Stimulated activated naive B cell treated with anti-CD40 and anti-IgM and Interleukin-4, amounts not matched to agents 10 μg/mL and 1 μg/mL and 100 μg/mL, for 72 hours (primary cell): ENCODE data around the gene HOXC13.

ENCODE experiments used
- ATAC-seq, 2 donors: fragments of 150-1000 bp; cut with Tn5 transposase; replicated peaks; 2 replicates each; pipeline ENCODE4 v1.10.0; 2021; ENCODE audit warnings: moderate library complexity in 1 of 2
- DNase-seq: peaks from one replicate; pipeline ENCODE4 v3.0.0; 2021
- H3K27ac Mint-ChIP-seq: one replicate; pipeline ENCODE4 v1.8.0; 2022; ENCODE audit warnings: mild to moderate bottlenecking, mixed read lengths
- H3K27me3 Mint-ChIP-seq, 2 donors: one replicate each; pipeline ENCODE4 v1.8.0; 2022; ENCODE audit warnings: mixed read lengths in 2 of 2
- H3K36me3 Mint-ChIP-seq, 2 donors: one replicate each; pipeline ENCODE4 v1.8.0; 2022; ENCODE audit warnings: mixed read lengths in 2 of 2, mild to moderate bottlenecking in 1 of 2
- H3K4me1 Mint-ChIP-seq, 2 donors: one replicate each; pipeline ENCODE4 v1.8.0; 2022; ENCODE audit warnings: mixed read lengths in 2 of 2, mild to moderate bottlenecking in 1 of 2
- H3K4me3 Mint-ChIP-seq, 2 donors: one replicate each; pipeline ENCODE4 v1.8.0; 2022; ENCODE audit warnings: mild to moderate bottlenecking in 2 of 2, mixed read lengths in 2 of 2, moderate library complexity in 1 of 2
- H3K9me3 Mint-ChIP-seq, 2 donors: one replicate each; pipeline ENCODE4 v1.8.0; 2022; ENCODE audit warnings: mixed read lengths in 2 of 2, mild to moderate bottlenecking in 1 of 2

The HOXC13 gene

DNA sequence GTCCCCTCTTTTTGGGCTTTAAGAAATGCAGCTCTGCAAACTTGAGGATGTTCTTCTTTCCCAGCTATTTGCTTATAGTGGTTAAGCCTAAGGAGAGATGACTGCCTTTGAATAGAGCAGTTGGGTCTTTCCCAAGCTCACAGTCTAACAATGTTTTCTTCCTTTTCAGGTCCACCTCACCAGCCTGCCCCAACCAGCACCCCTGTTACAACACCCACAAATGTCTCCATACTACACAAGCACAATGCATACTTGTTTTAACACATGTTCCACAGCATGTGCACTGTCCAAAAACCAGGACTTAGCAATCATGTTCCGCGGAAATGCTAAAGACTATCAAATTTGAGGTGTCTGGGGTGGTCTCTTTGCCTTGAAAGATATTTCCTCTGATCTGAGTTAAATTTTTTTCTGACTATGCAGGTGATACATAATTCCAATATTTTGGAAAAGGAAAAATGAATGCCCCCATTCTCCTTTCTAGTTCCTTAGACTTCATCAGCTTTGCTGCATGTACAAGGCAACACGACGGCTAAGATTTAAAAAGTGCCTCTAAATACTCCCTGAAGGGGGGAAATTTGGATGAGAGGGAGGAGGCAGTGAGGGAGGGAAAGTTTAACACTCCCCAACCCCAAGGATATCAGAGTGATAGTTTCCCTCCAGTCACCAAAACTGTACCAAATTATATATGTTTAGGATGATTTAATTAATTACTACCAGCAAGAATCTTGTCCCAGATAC is 6.6 kb upstream of the HOXC13 start:
- Mint-ChIP-seq H3K27me3 (peaks cover 84 to 96% of the 10 kb centered on the region in 2 donors), H3K4me1 (peaks cover 7 to 13% of the 10 kb centered on the region in 2 donors), H3K36me3 (peaks cover 0 to 1% of the 10 kb centered on the region in 2 donors), H3K4me3 (no peak overlapping the region), H3K9me3 (no peaks in the 10 kb centered on the region), H3K27ac (no peak overlapping the region)
- ATAC-seq: no peak
- DNase-seq: no peak

- no peak for DNase-seq
- Mint-ChIP-seq H3K4me1 (peaks cover 7 to 13% of the 10 kb centered on the region in 2 donors), H3K9me3 (no peaks in the 10 kb centered on the region), H3K27ac (no peak overlapping the region), H3K4me3 (no peak overlapping the region), H3K36me3 (peaks cover 0 to 1% of the 10 kb centered on the region in 2 donors), H3K27me3 (peaks cover 89 to 96% of the 10 kb centered on the region in 2 donors)
- no peak for ATAC-seq
Measured at GRCh38 chr12:53932915-53933314, 5.7 kb upstream of the HOXC13 start.

GRCh38 chr12:53935383-53936341 is 3.0 kb upstream of the HOXC13 start:
- peak overlapping the region; percentile 26 to 67 for H3K4me3 Mint-ChIP-seq
- no peaks in the 10 kb centered on the region for H3K9me3 Mint-ChIP-seq
- peaks cover 83 to 95% of the 10 kb centered on the region in 2 donors for H3K27me3 Mint-ChIP-seq
- H3K27ac Mint-ChIP-seq: peak overlapping the region; percentile 22
- DNase-seq (no peak), ATAC-seq (no peak)
- H3K36me3 Mint-ChIP-seq: peaks cover 0 to 1% of the 10 kb centered on the region in 2 donors
- peaks cover 9 to 13% of the 10 kb centered on the region in 2 donors for H3K4me1 Mint-ChIP-seq

DNA sequence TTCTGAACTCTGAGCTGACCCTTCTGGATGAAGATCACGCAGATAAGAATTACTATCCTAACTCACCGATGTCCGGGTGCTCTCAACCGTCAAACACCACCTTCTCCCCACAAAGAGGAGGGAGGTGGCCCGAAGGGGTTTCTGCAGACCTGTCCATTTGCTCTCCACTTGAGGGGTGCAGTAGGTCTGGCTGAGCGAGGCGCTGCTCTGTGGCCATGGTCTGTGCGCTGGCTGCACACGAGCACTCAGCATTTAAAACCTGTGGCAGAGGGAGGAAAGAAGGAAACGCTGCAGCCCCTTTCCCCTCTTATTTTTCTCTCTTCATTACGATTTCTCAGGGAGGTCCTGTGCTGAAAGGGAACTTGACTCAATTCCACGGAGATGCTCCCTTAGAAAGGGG is 1.5 kb upstream of the HOXC13 start:
- Mint-ChIP-seq H3K27me3 (peaks cover 89 to 99% of the 10 kb centered on the region in 2 donors), H3K4me3 (no peak overlapping the region)

DNA sequence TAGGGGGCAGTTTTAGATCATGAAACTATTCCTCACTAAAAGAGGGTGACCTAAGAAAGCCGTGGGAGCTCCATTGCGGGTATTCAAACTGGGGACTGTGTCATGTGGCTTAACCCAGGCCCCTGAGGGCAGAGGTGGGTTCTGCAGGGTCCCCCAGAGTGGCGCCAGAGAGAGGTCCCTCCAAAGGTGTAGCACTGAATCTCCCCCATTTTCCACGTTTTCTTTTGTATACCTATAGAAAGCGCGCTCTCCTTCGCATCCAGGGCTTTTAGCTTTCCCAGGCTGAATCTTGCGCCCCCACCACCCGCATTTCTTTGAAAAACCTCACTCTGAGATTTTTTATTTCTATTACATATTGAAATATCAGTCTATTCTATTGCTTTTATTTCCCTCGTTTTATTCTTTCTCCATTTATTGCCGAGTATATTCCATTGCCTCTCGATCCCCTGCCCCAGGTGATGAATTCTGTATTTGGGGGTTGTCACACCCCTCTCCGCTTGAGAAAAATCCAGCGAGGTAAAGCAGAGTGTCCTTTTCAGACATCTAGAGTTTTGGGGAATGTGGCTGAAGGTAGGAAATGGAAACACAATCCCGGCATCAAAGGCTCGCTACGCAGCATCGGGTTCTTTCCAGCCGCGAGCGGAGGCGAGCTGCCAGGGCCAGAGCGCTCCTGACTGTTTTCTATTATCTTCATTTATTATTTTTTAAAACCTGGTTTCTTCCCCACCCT is 870 bp upstream of the HOXC13 start:
- no peak for DNase-seq
- Mint-ChIP-seq H3K9me3 (no peaks in the 10 kb centered on the region), H3K27me3 (peaks cover 88 to 99% of the 10 kb centered on the region in 2 donors), H3K27ac (peak overlapping the region; percentile 73), H3K4me3 (no peak overlapping the region), H3K4me1 (peaks cover 9 to 13% of the 10 kb centered on the region in 2 donors), H3K36me3 (peaks cover 0 to 1% of the 10 kb centered on the region in 2 donors)
- no peak for ATAC-seq

More for the DNA sequence above, 1.5 kb upstream of the HOXC13 start:
- no peak for ATAC-seq
- H3K36me3 Mint-ChIP-seq: peaks cover 0 to 1% of the 10 kb centered on the region in 2 donors
- peak overlapping the region; percentile 37 for H3K27ac Mint-ChIP-seq
- H3K9me3 Mint-ChIP-seq: no peaks in the 10 kb centered on the region
- no peak for DNase-seq
- peaks cover 9 to 13% of the 10 kb centered on the region in 2 donors for H3K4me1 Mint-ChIP-seq

DNA sequence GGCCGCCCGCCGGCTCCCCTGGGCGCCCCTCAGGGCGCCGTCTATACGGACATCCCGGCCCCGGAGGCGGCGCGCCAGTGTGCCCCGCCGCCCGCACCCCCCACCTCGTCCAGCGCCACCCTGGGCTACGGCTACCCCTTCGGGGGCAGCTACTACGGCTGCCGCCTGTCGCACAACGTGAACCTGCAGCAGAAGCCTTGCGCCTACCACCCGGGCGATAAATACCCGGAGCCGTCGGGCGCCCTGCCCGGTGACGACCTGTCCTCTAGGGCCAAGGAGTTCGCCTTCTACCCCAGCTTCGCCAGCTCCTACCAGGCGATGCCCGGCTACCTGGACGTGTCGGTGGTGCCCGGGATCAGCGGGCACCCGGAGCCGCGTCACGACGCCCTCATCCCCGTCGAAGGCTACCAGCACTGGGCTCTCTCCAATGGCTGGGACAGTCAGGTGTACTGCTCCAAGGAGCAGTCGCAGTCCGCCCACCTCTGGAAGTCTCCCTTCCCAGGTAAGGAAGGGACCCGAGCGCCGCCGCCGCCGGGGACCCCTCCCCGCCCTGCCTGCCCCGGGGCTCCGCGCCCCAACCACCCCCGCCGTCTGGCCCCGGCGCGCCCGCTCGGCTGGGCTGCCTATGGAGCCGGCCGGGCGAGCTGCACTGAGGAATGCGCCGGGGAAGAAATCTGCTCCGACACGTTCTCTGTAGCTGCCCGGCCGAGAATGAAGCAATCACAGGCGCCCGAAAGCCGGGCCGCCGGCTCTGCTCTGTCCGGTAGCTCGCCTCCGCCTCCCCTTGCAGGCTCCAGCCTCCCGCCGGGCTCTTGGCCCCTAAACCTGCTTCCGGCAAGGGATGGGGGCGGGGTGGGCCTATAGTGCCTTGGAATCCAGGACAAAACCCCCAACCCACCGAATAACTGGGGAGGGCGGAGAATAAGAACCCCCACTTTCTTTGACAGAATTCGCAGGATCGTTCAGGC is 794 bp downstream of the HOXC13 start:
- Mint-ChIP-seq H3K4me1 (peaks cover 9 to 13% of the 10 kb centered on the region in 2 donors), H3K4me3 (peak overlapping the region in 1 of 2 donors; percentile 35), H3K27ac (peak overlapping the region; percentile 59), H3K9me3 (no peaks in the 10 kb centered on the region), H3K36me3 (peaks cover 0 to 1% of the 10 kb centered on the region in 2 donors), H3K27me3 (peaks cover 88 to 99% of the 10 kb centered on the region in 2 donors)
- no peak for DNase-seq
- no peak for ATAC-seq

GRCh38 chr12:53940443-53941014 is 1.9 kb downstream of the HOXC13 start:
- ATAC-seq (no peak), DNase-seq (no peak)
- peaks cover 85 to 99% of the 10 kb centered on the region in 2 donors for H3K27me3 Mint-ChIP-seq
- H3K36me3 Mint-ChIP-seq: peaks cover 0 to 1% of the 10 kb centered on the region in 2 donors
- no peak overlapping the region for H3K4me3 Mint-ChIP-seq
- no peak overlapping the region for H3K27ac Mint-ChIP-seq
- no peaks in the 10 kb centered on the region for H3K9me3 Mint-ChIP-seq
- H3K4me1 Mint-ChIP-seq: peaks cover 6 to 12% of the 10 kb centered on the region in 2 donors

DNA sequence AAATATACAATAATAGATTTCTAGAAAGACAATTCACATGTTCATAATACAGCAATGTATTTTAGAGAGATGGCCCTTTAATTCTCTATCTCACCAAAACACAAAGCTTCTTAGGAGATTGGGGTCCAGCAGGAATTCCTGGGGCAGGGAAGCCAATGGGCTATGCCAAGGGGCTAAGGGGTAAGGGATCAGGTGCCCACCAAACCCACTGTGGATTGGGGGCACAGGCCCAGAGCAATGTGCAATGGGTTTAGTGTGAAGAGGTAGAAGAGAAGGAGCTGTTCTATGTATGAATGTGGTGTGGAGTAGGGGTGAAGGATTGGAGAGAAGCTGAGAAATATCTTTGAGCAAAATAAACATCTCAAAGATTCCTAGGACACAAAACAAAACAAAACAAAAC is 2.6 kb downstream of the HOXC13 start:
- H3K36me3 Mint-ChIP-seq: no peaks in the 10 kb centered on the region
- peaks cover 85 to 99% of the 10 kb centered on the region in 2 donors for H3K27me3 Mint-ChIP-seq
- H3K4me1 Mint-ChIP-seq: peaks cover 4 to 7% of the 10 kb centered on the region in 2 donors
- ATAC-seq (no peak), DNase-seq (no peak)
- no peak overlapping the region for H3K27ac Mint-ChIP-seq
- no peak overlapping the region for H3K4me3 Mint-ChIP-seq
- H3K9me3 Mint-ChIP-seq: no peaks in the 10 kb centered on the region

DNA sequence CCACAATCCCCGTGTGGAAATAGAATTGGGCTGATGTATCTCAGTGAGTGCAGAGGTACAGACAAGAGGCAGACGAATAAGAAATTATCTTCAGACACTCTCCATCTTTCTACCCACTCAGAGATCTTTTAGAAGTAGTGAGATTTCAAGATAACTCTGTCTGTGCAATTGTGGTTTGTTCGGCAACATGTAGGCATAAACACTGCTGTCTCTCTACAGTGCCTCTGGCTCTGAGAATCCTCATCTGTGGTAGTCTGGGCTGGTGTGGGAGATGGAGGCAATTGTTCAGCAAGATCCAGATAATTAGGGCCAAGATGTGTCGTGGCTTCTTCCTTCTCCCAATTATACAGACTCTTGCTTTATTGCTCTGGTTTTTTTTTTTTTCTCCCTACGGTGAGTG is 3.1 kb downstream of the HOXC13 start:
- Mint-ChIP-seq H3K9me3 (no peaks in the 10 kb centered on the region), H3K27me3 (peaks cover 85 to 99% of the 10 kb centered on the region in 2 donors), H3K4me1 (peaks cover 3 to 7% of the 10 kb centered on the region in 2 donors), H3K27ac (no peak overlapping the region), H3K4me3 (no peak overlapping the region), H3K36me3 (no peaks in the 10 kb centered on the region)
- ATAC-seq: no peak
- no peak for DNase-seq

DNA sequence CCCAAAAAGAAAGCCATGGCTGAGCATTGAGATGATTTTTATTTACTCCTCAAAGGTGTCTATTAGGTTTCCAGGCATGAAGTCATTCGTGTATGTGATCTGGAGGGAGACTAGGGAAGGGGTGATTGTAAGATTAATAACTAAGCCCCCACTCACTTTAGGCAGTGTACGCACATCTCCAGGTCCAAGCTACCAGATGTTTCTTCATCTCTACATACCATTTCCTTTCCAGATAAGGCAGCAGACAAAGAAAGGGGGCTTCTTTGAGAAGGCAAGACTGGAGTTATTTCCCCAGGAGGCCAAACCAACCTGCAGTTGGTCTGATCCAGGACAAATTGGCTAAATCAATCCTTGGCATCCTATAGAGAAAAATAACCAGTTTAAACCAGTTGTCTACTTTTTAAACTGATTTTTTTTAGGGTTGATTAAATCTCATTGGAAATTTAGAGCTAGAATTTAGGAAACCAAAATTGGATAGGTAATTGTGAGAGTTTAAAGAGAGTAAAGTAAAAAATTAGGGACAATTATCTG is 3.9 kb downstream of the HOXC13 start:
- peaks cover 83 to 95% of the 10 kb centered on the region in 2 donors for H3K27me3 Mint-ChIP-seq
- no peak overlapping the region for H3K27ac Mint-ChIP-seq
- ATAC-seq: no peak
- H3K4me3 Mint-ChIP-seq: no peak overlapping the region
- H3K36me3 Mint-ChIP-seq: no peaks in the 10 kb centered on the region
- no peak for DNase-seq
- H3K4me1 Mint-ChIP-seq: peaks cover 2 to 7% of the 10 kb centered on the region in 2 donors
- no peaks in the 10 kb centered on the region for H3K9me3 Mint-ChIP-seq

GRCh38 chr12:53944209-53944608 is 5.6 kb downstream of the HOXC13 start:
- DNase-seq (no peak), ATAC-seq (no peak)
- no peak overlapping the region for H3K27ac Mint-ChIP-seq
- peaks cover 2 to 7% of the 10 kb centered on the region in 2 donors for H3K4me1 Mint-ChIP-seq
- no peak overlapping the region for H3K4me3 Mint-ChIP-seq
- peaks cover 87 to 95% of the 10 kb centered on the region in 2 donors for H3K27me3 Mint-ChIP-seq
- no peaks in the 10 kb centered on the region for H3K36me3 Mint-ChIP-seq
- H3K9me3 Mint-ChIP-seq: no peaks in the 10 kb centered on the region

- DNase-seq (no peak), ATAC-seq (no peak)
- no peaks in the 10 kb centered on the region for H3K36me3 Mint-ChIP-seq
- no peak overlapping the region for H3K4me3 Mint-ChIP-seq
- H3K27ac Mint-ChIP-seq: peak overlapping the region; percentile 39
- H3K9me3 Mint-ChIP-seq: no peaks in the 10 kb centered on the region
- H3K27me3 Mint-ChIP-seq: peaks cover 87 to 95% of the 10 kb centered on the region in 2 donors
- H3K4me1 Mint-ChIP-seq: peaks cover 0 to 7% of the 10 kb centered on the region in 2 donors
Measured at GRCh38 chr12:53944907-53945847, 6.5 kb downstream of the HOXC13 start.
